Measurements from ENCODE around the gene FAM174C. TPM values are rescaled to one million over a fixed set of nuclear protein-coding genes. Genes with fewer than 3 reads are reported as not detected.

The FAM174C gene
- total and polyA plus RNA-seq, 2 of the 8 experiments (the other 6 are each of a cell fraction or from before 2014, with no cell fraction given): 44.5 to 125 TPM

DNA sequence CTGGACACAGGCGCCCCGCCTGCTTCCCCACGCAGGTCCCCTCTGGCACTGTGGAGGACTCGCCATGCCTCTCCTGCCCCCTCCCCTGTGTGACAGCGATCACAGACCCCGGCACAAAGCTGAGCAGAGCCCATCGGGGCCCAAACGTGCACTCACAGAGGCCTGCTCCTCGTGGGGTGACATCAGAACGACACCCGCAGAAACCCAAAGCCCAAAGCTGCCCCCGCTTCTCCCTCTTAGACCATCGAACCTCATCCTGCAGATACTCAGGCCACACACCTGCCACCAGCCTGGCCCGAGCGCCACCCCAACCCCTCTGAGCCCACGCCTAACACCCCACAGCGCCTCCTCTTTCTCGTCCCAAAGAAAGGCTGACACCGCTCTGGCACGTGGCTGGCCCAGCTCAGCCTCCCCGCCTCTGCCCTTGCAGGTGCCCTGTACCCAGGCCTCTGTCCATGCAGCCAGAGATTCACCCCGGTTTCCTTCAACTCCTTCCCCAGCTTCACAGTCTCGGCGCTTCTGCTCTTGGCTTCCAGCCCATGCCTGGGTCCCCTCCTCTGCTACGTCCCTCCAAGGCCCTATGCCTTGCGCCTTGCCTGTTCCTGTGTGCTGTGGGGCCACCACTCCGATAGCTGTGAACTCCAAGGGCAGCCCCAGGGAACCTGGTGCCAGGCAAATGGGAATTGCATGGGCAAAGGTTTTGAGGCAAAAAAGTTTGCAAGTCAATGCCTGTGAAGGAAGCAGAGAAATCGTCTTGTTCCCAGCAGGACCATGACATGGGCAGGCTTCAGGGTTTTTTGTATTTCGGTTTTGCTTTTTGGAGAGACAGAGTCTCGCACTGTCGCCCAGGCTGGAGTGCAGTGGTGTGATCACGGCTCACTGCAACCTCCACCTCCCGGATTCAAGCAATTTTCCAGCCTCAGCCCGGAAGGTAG lies 36.7 kb upstream of the FAM174C start:
- H3K27ac ChIP-seq (ENCODE audit: low read depth, low read length): no peak overlapping the region
- H3K23ac ChIP-seq (ENCODE audit: insufficient read length): no peak overlapping the region
- DNase-seq (ENCODE audit: low read depth in 1 of 2, low spot score in 2 of 2): peak in 1 of 2 experiments; percentile 57
- peak overlapping the region; percentile 85; the same call in 1 of the 2 replicates for H2BK12ac ChIP-seq (ENCODE audit: low read depth, low read length)
- H4K91ac ChIP-seq (replicated peaks; ENCODE audit: insufficient read length, low read length): peak overlapping the region; percentile 93
- H3K56ac ChIP-seq (replicated peaks; ENCODE audit: insufficient read length, low read depth, low read length): no peak overlapping the region
- H4K5ac ChIP-seq (ENCODE audit: insufficient read length, low read depth, low read length): peak overlapping the region; percentile 15
- WGBS, 2 experiments (ENCODE audit: extremely low coverage in 1 of 2, insufficient coverage in 1 of 2, insufficient read length in 1 of 2, insufficient replicate concordance in 2 of 2, low coverage in 1 of 2, low lambda C conversion rate in 2 of 2, missing lambda C conversion rate in 1 of 2): 76% methylated on average over 34 of the region's 34 CpGs; no CpG with 5 or more reads in 1 of the 2 experiments
- peak overlapping the region; percentile 56 to 75 for H3K4me2 ChIP-seq (ENCODE audit: insufficient read depth in 1 of 2, low read depth in 2 of 2, low read length in 2 of 2)
- H2AK5ac ChIP-seq (ENCODE audit: low read depth, low read length): no peak overlapping the region
- FAIRE-seq: no peak
- H2BK15ac ChIP-seq (ENCODE audit: low read length): 0 out of 2 replicates have a peak overlapping the region, but pooled peaks have one; percentile 65
- H3K27me3 ChIP-seq (replicated peaks in 1 of 4; ENCODE audit: control insufficient read depth in 3 of 4, extremely low read depth in 1 of 4, insufficient read depth in 3 of 4, low read length in 3 of 4): no peaks in the 10 kb centered on the region
- H3K79me2 ChIP-seq (ENCODE audit: control insufficient read depth in 1 of 2, insufficient read depth in 2 of 2, low read length in 2 of 2): peaks cover 0 to 7% of the 10 kb centered on the region in 2 experiments; a peak in 1 of 4 replicates
- H3K9ac ChIP-seq (replicated peaks in 1 of 4; ENCODE audit: extremely low read depth in 1 of 4, low read depth in 3 of 4, low read length in 3 of 4): no peak overlapping the region; a peak in 1 of 7 replicates
- ChIA-PET CTCF (ENCODE audit: partially characterized antibody) (interaction anchor here (0.6 to 2.4 kb wide), 14 partner anchors 8 to 371 kb away, joined by 3 to 11 read pairs (median 3); no protein-coding TSS in a partner anchor), POLR2A (ENCODE audit: partially characterized antibody) (interaction anchor here (0.6 to 10.1 kb wide), 12 partner anchors 10 to 247 kb away, joined by 3 to 355 read pairs (median 5); partner anchors contain the start of genes CIRBP and GPX4)
- H2BK5ac ChIP-seq (ENCODE audit: low read depth, low read length): peak overlapping the region; percentile 75; the same call in 1 of the 2 replicates
- H4K20me1 ChIP-seq (replicated peaks in 1 of 2; ENCODE audit: control insufficient read depth in 1 of 2, insufficient read depth in 2 of 2, low read length in 2 of 2): peaks cover 0 to 18% of the 10 kb centered on the region in 2 experiments
- H3K4ac ChIP-seq (replicated peaks; ENCODE audit: insufficient read length, low read depth, low read length): peak overlapping the region; percentile 69
- peaks cover 0 to 17% (median 11%) of the 10 kb centered on the region in 4 experiments; a peak in 5 of 7 replicates for H3K4me1 ChIP-seq (replicated peaks in 1 of 4; ENCODE audit: control insufficient read depth in 3 of 4, insufficient read depth in 4 of 4, low read length in 3 of 4)
- H3K18ac ChIP-seq (ENCODE audit: extremely low read depth, low read length): peak overlapping the region; percentile 78
- no peak overlapping the region for H2BK20ac ChIP-seq (ENCODE audit: low read length)
- H3K14ac ChIP-seq (ENCODE audit: insufficient read length): no peak overlapping the region
- no peaks in the 10 kb centered on the region for H3K9me3 ChIP-seq (ENCODE audit: insufficient read depth in 2 of 2, low read depth in 1 of 2, low read length in 1 of 2)
- peaks cover 2 to 22% (median 5%) of the 10 kb centered on the region in 4 experiments; a peak in 5 of 8 replicates for H3K36me3 ChIP-seq (ENCODE audit: control insufficient read depth in 2 of 4, insufficient read depth in 4 of 4, low read length in 3 of 4)
- H2AFZ ChIP-seq (ENCODE audit: low read length): no peak overlapping the region
- H3K4me3 ChIP-seq (ENCODE audit: extremely low read depth in 1 of 4, insufficient read depth in 2 of 4, low read depth in 3 of 4, low read length in 4 of 4): peak overlapping the region; percentile 33 to 67 (median 48); a peak in 7 of 8 replicates
- H3K23me2 ChIP-seq (ENCODE audit: low read depth, low read length): peaks cover 15% of the 10 kb centered on the region; the same call in 1 of the 2 replicates
- H4K8ac ChIP-seq (ENCODE audit: extremely low read depth, insufficient read depth, low read length): peak overlapping the region; percentile 65; the same call in 1 of the 2 replicates
- no peak for TF ChIP-seq HDAC2 (IDR thresholded peaks at IDR 0.05; ENCODE audit: borderline replicate concordance in 1 of 2, low read depth in 2 of 2, low read length in 2 of 2)
- TF ChIP-seq GTF2F1 (IDR thresholded peaks at IDR 0.05; ENCODE audit: borderline replicate concordance, low read depth, low read length): no peak
- TF ChIP-seq BACH1 (IDR thresholded peaks at IDR 0.05; ENCODE audit: low read length): no peak
- TF ChIP-seq SUZ12 (IDR thresholded peaks at IDR 0.05; ENCODE audit: low read length): peak; percentile 36; the same call in 1 of the 2 replicates
- TF ChIP-seq, protein P1, sequence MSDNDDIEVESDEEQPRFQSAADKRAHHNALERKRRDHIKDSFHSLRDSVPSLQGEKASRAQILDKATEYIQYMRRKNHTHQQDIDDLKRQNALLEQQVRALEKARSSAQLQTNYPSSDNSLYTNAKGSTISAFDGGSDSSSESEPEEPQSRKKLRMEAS (IDR thresholded peaks at IDR 0.05): peak; percentile 44; the same call in 1 of the 2 replicates
- TF ChIP-seq RBBP5 (IDR thresholded peaks at IDR 0.05; ENCODE audit: borderline replicate concordance, low read depth, low read length): 0 out of 2 replicates have a peak, but pooled peaks have one; percentile 10
- H3K79me1 ChIP-seq (ENCODE audit: low read depth, low read length): peaks cover 9% of the 10 kb centered on the region
- H2BK120ac ChIP-seq (replicated peaks; ENCODE audit: low read depth, low read length): no peak overlapping the region

Measured in H1 (cell line).